HepG2 (cell line): ENCODE measurements around the gene TBC1D1. TPM values are rescaled to one million over a fixed set of nuclear protein-coding genes. Genes with fewer than 3 reads are reported as not detected.
A peak's percentile ranks its signal among the peaks of the same experiment; 100 is the strongest.
"Not testable (repeated sequence)": the region's sequence is repeated elsewhere in the genome, so short reads cannot be mapped to it uniquely, and the experiment has no call there.

ENCODE experiments used
- ATAC-seq: fragments of 200-7000 bp; cut with Tn5 transposase; 3 replicates; pipeline ENCODE4 v1.9.1; 2020; ENCODE audit warnings: mild to moderate bottlenecking, moderate library complexity
- BruUV-seq: library from RNA; stranded (reverse); fragments of 400-500 nt; replicated peaks from 2 replicates; lab custom pipeline; 2021; lab: Mats Ljungman, UMichigan
- CTCF ChIA-PET: fragments of 300-600 bp; formaldehyde crosslinking; extraction: SDS; loops from one replicate; lab custom pipeline; 2021; ENCODE audit warnings: low total read pairs, inconsistent platforms, low intra/inter-chr PET ratio; lab: Yijun Ruan, JAX
- POLR2A ChIA-PET: fragments of 350-600 bp; sonication (Branson Sonifier 250); formaldehyde crosslinking; loops from one replicate; lab custom pipeline; 2020; ENCODE audit warnings: antibody characterized with exemption, inconsistent platforms; lab: Yijun Ruan, JAX
- DNase-seq: peaks from one replicate; pipeline ENCODE4 v3.0.0-alpha.2; 2015; ENCODE audit warnings: low spot score
- FAIRE-seq: peaks from 3 replicates; lab custom pipeline; 2011; peaks lifted over from hg19 to GRCh38; lab: Jason Lieb, UNC
- H2AFZ ChIP-seq: one replicate; pipeline ENCODE4 v1.6.1; 2011; ENCODE audit warnings: low read length, inconsistent platforms
- H3K27ac ChIP-seq: fragments of 300-600 bp; 3 replicates; pipeline ENCODE4 v1.8.0; 2011; ENCODE audit warnings: mixed run types, mild to moderate bottlenecking, mixed read lengths, low read length, inconsistent platforms; ENCODE audit not compliant: insufficient read depth; ENCODE audit errors: extremely low read length
- H3K27me3 ChIP-seq, 2 experiments: fragments of 200-600 bp in 1 of 2; 2 replicates in 1 of 2; 3 replicates in 1 of 2; pipeline versions ENCODE4 v1.6.0 to v1.8.0; 2011; ENCODE audit warnings: low read length in 2 of 2, mild to moderate bottlenecking in 2 of 2, moderate library complexity in 2 of 2, inconsistent platforms in 1 of 2; ENCODE audit not compliant: insufficient read depth in 2 of 2, control insufficient read depth in 1 of 2
- H3K36me3 ChIP-seq, 2 experiments: fragments of 200-600 bp in 1 of 2; replicated peaks in 1 of 2; 2 replicates in 1 of 2; 3 replicates in 1 of 2; pipeline versions ENCODE4 v1.5.1 to v1.8.0; 2011; ENCODE audit warnings: low read length in 2 of 2, inconsistent platforms in 1 of 2; ENCODE audit not compliant: insufficient read depth in 2 of 2, control insufficient read depth in 1 of 2
- H3K4me1 ChIP-seq: 2 replicates; pipeline ENCODE4 v1.5.1; 2012; ENCODE audit warnings: low read length, inconsistent platforms; ENCODE audit not compliant: insufficient read depth
- H3K4me2 ChIP-seq: 2 replicates; pipeline ENCODE4 v1.6.0; 2011; ENCODE audit warnings: low read depth, low read length, inconsistent platforms
- H3K4me3 ChIP-seq, 3 experiments: fragments of 200-600 bp in 1 of 3; sonication (generic), shearing (Covaris generic) in 1 of 3; replicated peaks in 1 of 3; 2 replicates each; pipeline ENCODE4 v1.5.1; 2011 to 2016; ENCODE audit warnings: low read length in 3 of 3, inconsistent platforms in 2 of 3, low read depth in 2 of 3, mild to moderate bottlenecking in 2 of 3, control low read depth in 1 of 3, mixed read lengths in 1 of 3; ENCODE audit not compliant: insufficient read depth in 1 of 3
- H3K79me2 ChIP-seq: one replicate; pipeline ENCODE4 v1.6.1; 2011; ENCODE audit warnings: low read length, inconsistent platforms; ENCODE audit not compliant: insufficient read depth
- H3K9ac ChIP-seq: 2 replicates; pipeline ENCODE4 v1.6.0; 2011; ENCODE audit warnings: mild to moderate bottlenecking, low read depth, low read length, inconsistent platforms; ENCODE audit not compliant: insufficient read depth
- H3K9me3 ChIP-seq: 2 replicates; pipeline ENCODE4 v1.5.1; 2012; ENCODE audit warnings: mild to moderate bottlenecking, low read length
- H4K20me1 ChIP-seq: 2 replicates; pipeline ENCODE4 v1.6.0; 2011; ENCODE audit warnings: inconsistent platforms, mild to moderate bottlenecking, low read length, moderate library complexity; ENCODE audit not compliant: insufficient read depth
- CTCF ChIP-seq: sonication (generic); formaldehyde crosslinking; IDR thresholded peaks from 2 replicates; pipeline ENCODE4 v1.5.0; 2020; ENCODE audit warnings: mild to moderate bottlenecking, missing genetic modification reagents, moderate library complexity
- FOXA3 ChIP-seq: IDR thresholded peaks from 2 replicates; pipeline ENCODE4 v1.6.1; 2016; ENCODE audit warnings: missing genetic modification reagents, missing compliant biosample characterization
- HNF4A ChIP-seq: sonication (generic); formaldehyde crosslinking; IDR thresholded peaks from 2 replicates; pipeline ENCODE4 v1.4.0; 2020; ENCODE audit warnings: missing genetic modification reagents
- SALL1 ChIP-seq: sonication (generic); formaldehyde crosslinking; IDR thresholded peaks from 2 replicates; pipeline ENCODE4 v1.8.0; 2022; ENCODE audit warnings: mild to moderate bottlenecking, missing genetic modification reagents
- STAG1 ChIP-seq: sonication (generic); formaldehyde crosslinking; IDR thresholded peaks from 2 replicates; pipeline ENCODE4 v1.4.0; 2020; ENCODE audit warnings: missing genetic modification reagents
- ZNF501 ChIP-seq: sonication (generic); formaldehyde crosslinking; IDR thresholded peaks from 2 replicates; pipeline ENCODE4 v1.5.1; 2020; ENCODE audit warnings: mild to moderate bottlenecking, moderate library complexity, missing genetic modification reagents
- ZNF510 ChIP-seq: sonication (generic); formaldehyde crosslinking; IDR thresholded peaks from 2 replicates; pipeline ENCODE4 v1.4.0; 2020; ENCODE audit warnings: low read depth, mild to moderate bottlenecking, missing genetic modification reagents
- WGBS: methylation state at CpG from one replicate; pipeline ENCODE4 v1.1.6; 2017; ENCODE audit warnings: low lambda C conversion rate; 5-methylcytosine and 5-hydroxymethylcytosine counted together
- in situ Hi-C: cut with HindIII; loops from 2 replicates; pipeline ENCODE4 v1.10.0; 2017; ENCODE audit warnings: low pct_unique_long_range_greater_than_20kb; ENCODE audit not compliant: extremely low pct_ligation_motif_present
- intact Hi-C: fragments of 100-400 bp; cut with micrococcal nuclease; formaldehyde crosslinking; loops from one replicate; pipeline ENCODE4 v1.10.0; 2022; ENCODE audit not compliant: unreplicated experiment
- polyA plus RNA-seq, 8 experiments: library from polyadenylated mRNA; depleted of rRNA in 3 of 8; stranded (reverse) in 7 of 8; unstranded in 1 of 8; fragments of >200 nt; fragmentation: Illumina TruSeq in 4 of 8; extraction: Trizol in 4 of 8; gene quantifications; 2 replicates each; pipeline versions ENCODE4 v1.2.1 to v1.2.3, GENCODE V29; 2011 to 2016; ENCODE audit warnings: low read depth in 4 of 8, missing spikeins in 1 of 8, mixed read lengths in 1 of 8; ENCODE audit not compliant: insufficient read depth in 1 of 8
- total RNA-seq, 5 experiments: library from RNA; depleted of rRNA; stranded (reverse); fragments of >200 nt; fragmentation: Illumina TruSeq; extraction: Trizol; gene quantifications; 2 replicates each; pipeline ENCODE4 v1.2.3, GENCODE V29; 2016; ENCODE audit warnings: low read depth in 1 of 5

Gene TBC1D1
- total and polyA plus RNA-seq, 2 of the 13 experiments (the other 11 are each of a cell fraction or from before 2014, with no cell fraction given), result 37.3 to 62.8 TPM

DNA sequence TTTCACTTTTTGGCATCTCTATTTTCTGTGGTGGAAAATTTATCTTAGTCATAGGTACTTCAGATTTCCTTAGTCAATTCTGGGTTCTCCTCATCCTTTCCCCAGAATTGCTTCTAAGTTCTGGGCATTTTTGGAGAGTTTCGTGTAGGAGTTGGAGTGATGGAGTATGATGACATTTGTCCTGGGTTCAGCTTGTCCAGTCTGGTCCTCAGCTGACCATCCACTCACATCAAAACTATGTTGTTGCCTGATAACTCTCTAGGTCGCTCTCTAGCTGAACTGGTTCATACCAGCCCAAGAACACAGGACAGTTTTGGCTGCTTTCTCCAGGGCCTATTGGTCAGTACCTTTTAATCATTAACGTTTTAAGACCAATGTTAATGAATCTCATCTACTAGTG, 82.6 kb downstream of the TBC1D1 start (continued):
- TF ChIP-seq ZNF501 (CRISPR knock-in tag) (no peak), ZNF510 (CRISPR knock-in tag) (no peak)

GRCh38 chr4:37975321-37975822, 84.5 kb downstream of the TBC1D1 start:
- 16% methylated on average over 10 of the region's 13 CpGs for WGBS
- H4K20me1 ChIP-seq, POLR2A ChIA-PET, in situ Hi-C loops, BruUV-seq, H3K79me2 ChIP-seq, H2AFZ ChIP-seq, FAIRE-seq, H3K36me3 ChIP-seq, H3K9me3 ChIP-seq, ATAC-seq, H3K4me3 ChIP-seq, H3K27me3 ChIP-seq, CTCF ChIA-PET, H3K27ac ChIP-seq, H3K9ac ChIP-seq: not testable (repeated sequence)
- intact Hi-C loops, result loop anchor here (10.0 kb wide), 1 partner anchor 91 kb away; no protein-coding TSS in a partner anchor
- H3K4me2 ChIP-seq, result peak overlapping the region; percentile 42
- TF ChIP-seq CTCF (CRISPR knock-in tag) (peak; percentile 59), SALL1 (CRISPR knock-in tag) (peak; percentile 27; the same call in 1 of the 2 replicates), STAG1 (CRISPR knock-in tag) (peak; percentile 57), HNF4A (CRISPR knock-in tag) (peak; percentile 32; the same call in 1 of the 2 replicates), FOXA3 (CRISPR knock-in tag) (0 out of 2 replicates have a peak, but pooled peaks have one; percentile 7)
- H3K4me1 ChIP-seq, result peaks cover 40% of the 10 kb centered on the region
- DNase-seq, result peak; percentile 25
